ENCODE data around the gene PTPRM. TPM values are rescaled to one million over a fixed set of nuclear protein-coding genes. Genes with fewer than 3 reads are reported as not detected.

PTPRM gene
- total and polyA plus RNA-seq, 5 donors from 2014 or later, result 1.1 to 4.6 (median 3.6) TPM

- H3K9me3 ChIP-seq (ENCODE audit: control insufficient read depth in 2 of 2, low read length in 2 of 2), result no peaks in the 10 kb centered on the region
- ATAC-seq (ENCODE audit: low read depth in 2 of 2), result no peak
- H3K4me1 ChIP-seq (ENCODE audit: control insufficient read depth, insufficient read depth, low read length, poor library complexity, severe bottlenecking), result no peaks in the 10 kb centered on the region
- DNase-seq, result no peak
- no peaks in the 10 kb centered on the region for H3K4me1 Mint-ChIP-seq
- H3K27ac Mint-ChIP-seq, result no peak overlapping the region
- no peak overlapping the region for H3K4me3 Mint-ChIP-seq
- H3K36me3 ChIP-seq (ENCODE audit: control insufficient read depth, insufficient read depth, low read length), result no peaks in the 10 kb centered on the region
- no peaks in the 10 kb centered on the region for H3K27me3 Mint-ChIP-seq
- no peaks in the 10 kb centered on the region for H3K36me3 Mint-ChIP-seq
- H3K9me3 Mint-ChIP-seq, result peaks cover 0 to 6% (median 2%) of the 10 kb centered on the region in 7 donors
- no peak overlapping the region for H3K4me3 ChIP-seq (ENCODE audit: low read depth, low read length)
- H3K27ac ChIP-seq (ENCODE audit: insufficient read depth, low read length, poor library complexity, severe bottlenecking), result no peak overlapping the region
- H3K27me3 ChIP-seq (ENCODE audit: control insufficient read depth, insufficient read depth, low read length), result no peaks in the 10 kb centered on the region
These were observed 130.2 kb downstream of the PTPRM start for GRCh38 chr18:7697306-7697705.

DNA sequence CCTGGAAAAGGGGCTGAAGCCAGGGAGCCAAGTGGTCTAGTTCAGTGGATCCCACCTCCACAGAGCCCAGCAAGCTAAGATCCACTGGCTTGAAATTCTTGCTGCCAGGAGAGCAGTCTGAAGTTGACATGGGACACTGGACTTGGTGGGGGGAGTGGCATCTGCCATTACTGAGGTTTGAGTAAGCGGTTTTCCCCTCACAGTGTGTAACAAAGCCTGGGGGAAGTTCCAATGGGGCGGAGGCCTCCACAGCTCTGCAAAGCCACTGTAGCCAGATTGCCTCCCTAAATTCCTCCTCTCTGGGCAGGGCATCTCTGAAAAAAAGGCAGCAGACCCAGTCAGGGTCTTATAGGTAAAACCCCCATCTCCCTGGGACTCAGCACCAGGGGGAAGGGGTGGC lies 144.4 kb downstream of the PTPRM start:
- Histone ChIP-seq H3K4me3 (ENCODE audit: low read depth, low read length) (no peak overlapping the region), H3K27ac (ENCODE audit: insufficient read depth, low read length, poor library complexity, severe bottlenecking) (no peak overlapping the region), H3K9me3 (ENCODE audit: control insufficient read depth in 2 of 2, low read length in 2 of 2) (no peaks in the 10 kb centered on the region), H3K27me3 (ENCODE audit: control insufficient read depth, insufficient read depth, low read length) (no peaks in the 10 kb centered on the region), H3K36me3 (ENCODE audit: control insufficient read depth, insufficient read depth, low read length) (no peaks in the 10 kb centered on the region), H3K4me1 (ENCODE audit: control insufficient read depth, insufficient read depth, low read length, poor library complexity, severe bottlenecking) (no peaks in the 10 kb centered on the region)
- no peaks in the 10 kb centered on the region for H3K4me1 Mint-ChIP-seq
- DNase-seq (no peak), ATAC-seq (ENCODE audit: low read depth in 2 of 2) (no peak)
- peaks cover 3 to 24% (median 7%) of the 10 kb centered on the region in 7 donors for H3K9me3 Mint-ChIP-seq
- H3K4me3 Mint-ChIP-seq, result no peak overlapping the region
- no peak overlapping the region for H3K27ac Mint-ChIP-seq
- no peaks in the 10 kb centered on the region for H3K36me3 Mint-ChIP-seq
- no peaks in the 10 kb centered on the region for H3K27me3 Mint-ChIP-seq

DNA sequence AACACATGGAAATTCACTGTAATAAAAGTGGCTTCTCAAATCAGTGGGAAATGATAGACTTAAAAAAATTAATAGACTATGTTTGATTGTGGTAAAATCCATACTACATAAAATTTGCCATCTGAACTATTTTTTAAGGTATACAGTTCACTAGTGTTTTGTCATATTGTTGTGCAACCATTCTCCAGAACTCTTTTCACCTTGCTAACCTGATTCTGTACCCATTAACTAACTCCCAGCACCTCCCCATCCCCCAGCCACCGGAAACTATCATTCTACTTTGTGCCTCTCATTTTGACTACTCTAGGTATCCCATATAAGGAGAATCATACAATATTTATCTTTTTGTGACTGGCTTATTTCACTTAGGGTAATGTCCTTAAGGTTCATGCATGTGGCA lies 153.3 kb downstream of the PTPRM start:
- H3K4me3 ChIP-seq (ENCODE audit: low read depth, low read length), result no peak overlapping the region
- no peaks in the 10 kb centered on the region for H3K36me3 ChIP-seq (ENCODE audit: control insufficient read depth, insufficient read depth, low read length)
- no peaks in the 10 kb centered on the region for H3K4me1 ChIP-seq (ENCODE audit: control insufficient read depth, insufficient read depth, low read length, poor library complexity, severe bottlenecking)
- Mint-ChIP-seq H3K4me3 (no peak overlapping the region), H3K27ac (no peak overlapping the region), H3K4me1 (no peaks in the 10 kb centered on the region), H3K36me3 (no peaks in the 10 kb centered on the region), H3K9me3 (peaks cover 0 to 14% (median 3%) of the 10 kb centered on the region in 7 donors), H3K27me3 (no peaks in the 10 kb centered on the region)
- H3K27me3 ChIP-seq (ENCODE audit: control insufficient read depth, insufficient read depth, low read length), result no peaks in the 10 kb centered on the region
- no peak for DNase-seq
- no peak overlapping the region for H3K27ac ChIP-seq (ENCODE audit: insufficient read depth, low read length, poor library complexity, severe bottlenecking)
- ATAC-seq (ENCODE audit: low read depth in 2 of 2), result no peak
- H3K9me3 ChIP-seq (ENCODE audit: control insufficient read depth in 2 of 2, low read length in 2 of 2), result no peaks in the 10 kb centered on the region

DNA sequence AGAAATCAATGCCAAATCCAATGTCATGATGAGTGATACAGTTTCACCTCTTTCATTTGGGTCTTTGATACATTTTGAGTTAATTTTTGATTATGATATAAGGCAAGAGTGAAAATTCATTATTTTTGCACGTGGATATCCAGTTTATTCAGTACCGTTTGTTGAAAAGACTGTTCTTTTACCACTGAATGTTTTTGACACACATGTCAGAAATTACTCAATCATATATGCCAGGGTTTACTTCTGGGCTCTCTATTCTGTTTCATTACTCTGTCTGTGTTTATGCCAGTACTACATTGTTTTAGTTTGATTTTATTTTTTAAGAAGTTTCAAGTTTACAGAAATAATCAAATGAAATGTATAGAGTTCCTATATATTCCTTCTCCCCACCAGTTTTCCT lies 154.4 kb downstream of the PTPRM start:
- no peaks in the 10 kb centered on the region for H3K27me3 Mint-ChIP-seq
- no peak overlapping the region for H3K4me3 Mint-ChIP-seq
- H3K4me1 Mint-ChIP-seq, result no peaks in the 10 kb centered on the region
- no peak overlapping the region for H3K27ac Mint-ChIP-seq
- DNase-seq, result no peak
- H3K4me3 ChIP-seq (ENCODE audit: low read depth, low read length), result no peak overlapping the region
- H3K36me3 ChIP-seq (ENCODE audit: control insufficient read depth, insufficient read depth, low read length), result no peaks in the 10 kb centered on the region
- H3K27ac ChIP-seq (ENCODE audit: insufficient read depth, low read length, poor library complexity, severe bottlenecking), result no peak overlapping the region
- peaks cover 0 to 14% (median 3%) of the 10 kb centered on the region in 7 donors for H3K9me3 Mint-ChIP-seq
- no peak for ATAC-seq (ENCODE audit: low read depth in 2 of 2)
- H3K36me3 Mint-ChIP-seq, result no peaks in the 10 kb centered on the region
- H3K4me1 ChIP-seq (ENCODE audit: control insufficient read depth, insufficient read depth, low read length, poor library complexity, severe bottlenecking), result no peaks in the 10 kb centered on the region
- H3K9me3 ChIP-seq (ENCODE audit: control insufficient read depth in 2 of 2, low read length in 2 of 2), result no peaks in the 10 kb centered on the region
- H3K27me3 ChIP-seq (ENCODE audit: control insufficient read depth, insufficient read depth, low read length), result no peaks in the 10 kb centered on the region

DNA sequence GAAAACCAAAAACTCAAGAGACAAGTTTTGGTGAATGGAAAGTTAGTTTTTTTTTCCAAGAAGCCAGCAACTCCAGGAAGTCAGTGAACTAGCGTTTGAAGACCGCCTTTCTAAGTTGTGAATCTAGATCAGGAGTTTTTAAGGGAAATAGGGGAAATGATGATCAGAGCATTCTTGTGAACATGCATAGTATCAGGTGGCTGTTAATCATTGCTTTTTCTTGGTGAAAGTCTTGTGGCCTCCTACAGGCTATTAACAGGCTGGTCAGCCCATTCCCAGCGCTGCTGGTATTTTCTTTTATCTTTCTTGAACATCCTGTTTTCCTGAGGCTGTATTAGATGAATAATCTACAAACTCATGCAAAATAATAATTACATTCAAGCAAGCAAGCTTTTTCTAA lies 155.8 kb downstream of the PTPRM start:
- Histone ChIP-seq H3K36me3 (ENCODE audit: control insufficient read depth, insufficient read depth, low read length) (no peaks in the 10 kb centered on the region), H3K9me3 (ENCODE audit: control insufficient read depth in 2 of 2, low read length in 2 of 2) (no peaks in the 10 kb centered on the region), H3K27ac (ENCODE audit: insufficient read depth, low read length, poor library complexity, severe bottlenecking) (no peak overlapping the region), H3K27me3 (ENCODE audit: control insufficient read depth, insufficient read depth, low read length) (no peaks in the 10 kb centered on the region), H3K4me3 (ENCODE audit: low read depth, low read length) (no peak overlapping the region), H3K4me1 (ENCODE audit: control insufficient read depth, insufficient read depth, low read length, poor library complexity, severe bottlenecking) (no peaks in the 10 kb centered on the region)
- no peak overlapping the region for H3K27ac Mint-ChIP-seq
- no peaks in the 10 kb centered on the region for H3K4me1 Mint-ChIP-seq
- ATAC-seq (ENCODE audit: low read depth in 2 of 2) (no peak), DNase-seq (no peak)
- peaks cover 0 to 14% (median 2%) of the 10 kb centered on the region in 7 donors for H3K9me3 Mint-ChIP-seq
- H3K27me3 Mint-ChIP-seq, result no peaks in the 10 kb centered on the region
- H3K36me3 Mint-ChIP-seq, result no peaks in the 10 kb centered on the region
- no peak overlapping the region for H3K4me3 Mint-ChIP-seq

DNA sequence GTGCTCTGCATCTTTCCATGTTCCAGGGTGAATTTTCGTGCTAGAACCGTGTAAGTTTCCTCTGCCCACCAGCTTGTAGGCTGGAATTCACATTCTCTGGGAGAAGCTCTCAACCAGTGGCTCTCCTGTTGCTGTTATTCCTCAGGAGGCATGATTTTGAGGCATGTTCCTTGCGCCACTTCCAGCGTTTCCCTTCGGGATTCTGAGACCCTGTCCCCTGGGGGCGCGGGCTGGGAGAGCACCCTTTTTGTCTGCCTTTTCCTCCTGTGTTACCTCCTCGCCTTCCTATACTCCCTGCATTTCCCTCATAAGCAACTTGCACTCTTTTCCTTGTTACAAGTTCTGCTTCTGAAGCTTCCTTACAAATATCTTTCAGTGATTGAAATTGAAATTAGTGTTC lies 156.4 kb downstream of the PTPRM start:
- peak overlapping the region in 1 of 3 donors; percentile 35 for H3K27ac Mint-ChIP-seq
- no peak overlapping the region for H3K4me3 Mint-ChIP-seq
- H3K36me3 Mint-ChIP-seq, result no peaks in the 10 kb centered on the region
- no peaks in the 10 kb centered on the region for H3K4me1 ChIP-seq (ENCODE audit: control insufficient read depth, insufficient read depth, low read length, poor library complexity, severe bottlenecking)
- no peak overlapping the region for H3K4me3 ChIP-seq (ENCODE audit: low read depth, low read length)
- no peaks in the 10 kb centered on the region for H3K27me3 ChIP-seq (ENCODE audit: control insufficient read depth, insufficient read depth, low read length)
- H3K4me1 Mint-ChIP-seq, result no peaks in the 10 kb centered on the region
- no peak for DNase-seq
- no peaks in the 10 kb centered on the region for H3K36me3 ChIP-seq (ENCODE audit: control insufficient read depth, insufficient read depth, low read length)
- H3K27ac ChIP-seq (ENCODE audit: insufficient read depth, low read length, poor library complexity, severe bottlenecking), result no peak overlapping the region
- H3K9me3 Mint-ChIP-seq, result peaks cover 0 to 10% (median 2%) of the 10 kb centered on the region in 7 donors
- no peaks in the 10 kb centered on the region for H3K27me3 Mint-ChIP-seq
- no peak for ATAC-seq (ENCODE audit: low read depth in 2 of 2)
- H3K9me3 ChIP-seq (ENCODE audit: control insufficient read depth in 2 of 2, low read length in 2 of 2), result no peaks in the 10 kb centered on the region

GRCh38 chr18:7725473-7725872 lies 158.4 kb downstream of the PTPRM start:
- Mint-ChIP-seq H3K27ac (no peak overlapping the region), H3K4me1 (no peaks in the 10 kb centered on the region), H3K9me3 (peaks cover 0 to 7% (median 2%) of the 10 kb centered on the region in 7 donors), H3K27me3 (no peaks in the 10 kb centered on the region), H3K4me3 (no peak overlapping the region), H3K36me3 (no peaks in the 10 kb centered on the region)
- no peaks in the 10 kb centered on the region for H3K27me3 ChIP-seq (ENCODE audit: control insufficient read depth, insufficient read depth, low read length)
- no peaks in the 10 kb centered on the region for H3K36me3 ChIP-seq (ENCODE audit: control insufficient read depth, insufficient read depth, low read length)
- no peak overlapping the region for H3K27ac ChIP-seq (ENCODE audit: insufficient read depth, low read length, poor library complexity, severe bottlenecking)
- ATAC-seq (ENCODE audit: low read depth in 2 of 2) (no peak), DNase-seq (no peak)
- H3K4me3 ChIP-seq (ENCODE audit: low read depth, low read length), result no peak overlapping the region
- H3K4me1 ChIP-seq (ENCODE audit: control insufficient read depth, insufficient read depth, low read length, poor library complexity, severe bottlenecking), result no peaks in the 10 kb centered on the region
- no peaks in the 10 kb centered on the region for H3K9me3 ChIP-seq (ENCODE audit: control insufficient read depth in 2 of 2, low read length in 2 of 2)

DNA sequence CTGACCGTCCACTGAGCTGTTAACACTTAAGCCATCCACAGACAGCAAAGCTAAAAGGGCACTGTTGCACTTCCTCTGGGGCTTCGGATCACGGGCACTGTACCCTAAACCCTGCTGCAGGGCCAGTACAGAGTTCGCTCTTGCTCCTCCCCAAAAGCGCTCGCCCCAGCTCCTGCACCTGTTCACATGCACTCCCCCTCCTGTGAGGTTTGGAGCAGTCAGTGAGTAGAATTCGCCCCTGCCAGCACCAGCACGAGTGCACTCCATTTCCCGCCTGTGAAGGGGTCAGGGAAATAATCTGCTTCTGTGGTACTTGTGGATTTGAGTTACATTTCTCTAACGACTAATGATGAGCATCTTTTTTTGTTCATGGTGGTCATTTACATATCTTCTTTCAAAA lies 158.8 kb downstream of the PTPRM start:
- no peak for ATAC-seq (ENCODE audit: low read depth in 2 of 2)
- Mint-ChIP-seq H3K4me1 (no peaks in the 10 kb centered on the region), H3K27me3 (no peaks in the 10 kb centered on the region)

More for the DNA sequence above, 158.8 kb downstream of the PTPRM start:
- Histone ChIP-seq H3K27me3 (ENCODE audit: control insufficient read depth, insufficient read depth, low read length) (no peaks in the 10 kb centered on the region), H3K9me3 (ENCODE audit: control insufficient read depth in 2 of 2, low read length in 2 of 2) (no peaks in the 10 kb centered on the region), H3K27ac (ENCODE audit: insufficient read depth, low read length, poor library complexity, severe bottlenecking) (no peak overlapping the region), H3K36me3 (ENCODE audit: control insufficient read depth, insufficient read depth, low read length) (no peaks in the 10 kb centered on the region), H3K4me3 (ENCODE audit: low read depth, low read length) (no peak overlapping the region), H3K4me1 (ENCODE audit: control insufficient read depth, insufficient read depth, low read length, poor library complexity, severe bottlenecking) (no peaks in the 10 kb centered on the region)
- H3K9me3 Mint-ChIP-seq, result peaks cover 0 to 5% (median 2%) of the 10 kb centered on the region in 7 donors
- no peak overlapping the region for H3K27ac Mint-ChIP-seq
- DNase-seq, result no peak
- no peak overlapping the region for H3K4me3 Mint-ChIP-seq
- H3K36me3 Mint-ChIP-seq, result no peaks in the 10 kb centered on the region
